ENCODE data around the gene MDN1. TPM values are rescaled to one million over a fixed set of nuclear protein-coding genes. Genes with fewer than 3 reads are reported as not detected.

Gene MDN1
- total RNA-seq, 2 experiments from 2014 or later: 48.6 to 62.3 TPM

GRCh38 chr6:89776583-89777233 is 42.9 kb downstream of the MDN1 start:
- Histone ChIP-seq H3K4me1 (ENCODE audit: insufficient read depth, low read length, poor library complexity, severe bottlenecking) (no peaks in the 10 kb centered on the region), H3K4me3 (ENCODE audit: low read depth, low read length, poor library complexity, severe bottlenecking) (no peak overlapping the region), H3K9me2 (ENCODE audit: insufficient read depth, low read length) (no peaks in the 10 kb centered on the region), H3K9me3 (ENCODE audit: low read length) (peaks cover 8% of the 10 kb centered on the region; the same call in 1 of the 2 replicates), H3K4me2 (ENCODE audit: low read length) (no peak overlapping the region), H2AFZ (ENCODE audit: low read length) (no peak overlapping the region), H4K20me1 (ENCODE audit: insufficient read depth, low read length) (no peaks in the 10 kb centered on the region), H3K27ac (ENCODE audit: low read depth, low read length, poor library complexity, severe bottlenecking) (no peak overlapping the region), H3K36me3 (ENCODE audit: insufficient read depth, low read length) (peaks cover 97% of the 10 kb centered on the region), H3K79me2 (ENCODE audit: insufficient read depth, low read depth, low read length) (no peaks in the 10 kb centered on the region)
- BruUV-seq (replicated peaks): no TSS peak
- intact Hi-C loops (cut with micrococcal nuclease; ENCODE audit: unreplicated experiment): loop anchor here (10.0 kb wide), 1 partner anchor 342 kb away; the partner anchor contains the start of gene ANKRD6
- CTCF ChIA-PET (ENCODE audit: unreplicated experiment): no interaction called here
- DNase-seq (ENCODE audit: low spot score): no peak
- POLR2A ChIA-PET: interaction anchor here (0.6 kb wide), 1 partner anchor 40 kb away, joined by 3 read pairs; no protein-coding TSS in a partner anchor
- TF ChIP-seq, protein P1, sequence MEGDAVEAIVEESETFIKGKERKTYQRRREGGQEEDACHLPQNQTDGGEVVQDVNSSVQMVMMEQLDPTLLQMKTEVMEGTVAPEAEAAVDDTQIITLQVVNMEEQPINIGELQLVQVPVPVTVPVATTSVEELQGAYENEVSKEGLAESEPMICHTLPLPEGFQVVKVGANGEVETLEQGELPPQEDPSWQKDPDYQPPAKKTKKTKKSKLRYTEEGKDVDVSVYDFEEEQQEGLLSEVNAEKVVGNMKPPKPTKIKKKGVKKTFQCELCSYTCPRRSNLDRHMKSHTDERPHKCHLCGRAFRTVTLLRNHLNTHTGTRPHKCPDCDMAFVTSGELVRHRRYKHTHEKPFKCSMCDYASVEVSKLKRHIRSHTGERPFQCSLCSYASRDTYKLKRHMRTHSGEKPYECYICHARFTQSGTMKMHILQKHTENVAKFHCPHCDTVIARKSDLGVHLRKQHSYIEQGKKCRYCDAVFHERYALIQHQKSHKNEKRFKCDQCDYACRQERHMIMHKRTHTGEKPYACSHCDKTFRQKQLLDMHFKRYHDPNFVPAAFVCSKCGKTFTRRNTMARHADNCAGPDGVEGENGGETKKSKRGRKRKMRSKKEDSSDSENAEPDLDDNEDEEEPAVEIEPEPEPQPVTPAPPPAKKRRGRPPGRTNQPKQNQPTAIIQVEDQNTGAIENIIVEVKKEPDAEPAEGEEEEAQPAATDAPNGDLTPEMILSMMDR (conservative IDR thresholded peaks at IDR 0.05; ENCODE audit: low read length): no peak
- TF ChIP-seq EZH2phosphoT487 (IDR thresholded peaks at IDR 0.05; ENCODE audit: borderline replicate concordance, low read depth, low read length): no peak

DNA sequence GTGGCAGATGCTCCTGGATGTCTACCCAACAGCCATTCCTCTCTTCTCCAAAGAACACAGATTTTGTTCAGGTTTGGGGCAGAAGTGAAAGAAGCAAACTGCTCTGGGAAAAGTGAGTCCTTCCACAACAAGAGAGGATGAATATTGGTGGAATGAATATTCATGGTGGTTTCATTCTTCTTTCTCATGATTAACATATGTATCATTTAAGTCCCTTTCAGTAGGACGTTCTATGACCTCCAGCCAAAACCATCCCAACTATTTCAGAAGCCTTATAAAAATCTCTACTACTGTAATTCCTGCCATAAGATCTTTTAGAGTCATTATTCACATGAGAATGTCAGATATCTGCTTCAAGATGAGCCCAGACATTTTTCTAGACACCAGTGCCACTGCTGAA is 44.4 kb downstream of the MDN1 start:
- H3K27ac ChIP-seq (ENCODE audit: low read depth, low read length, poor library complexity, severe bottlenecking): no peak overlapping the region
- no TSS peak for BruUV-seq (replicated peaks)
- H2AFZ ChIP-seq (ENCODE audit: low read length): no peak overlapping the region
- H3K4me2 ChIP-seq (ENCODE audit: low read length): no peak overlapping the region
- TF ChIP-seq, protein P1 (conservative IDR thresholded peaks at IDR 0.05; ENCODE audit: low read length): no peak
- no peak for TF ChIP-seq EZH2phosphoT487 (IDR thresholded peaks at IDR 0.05; ENCODE audit: borderline replicate concordance, low read depth, low read length)
- POLR2A ChIA-PET: interaction anchor here (0.5 kb wide), 1 partner anchor 10 kb away, joined by 4 read pairs; no protein-coding TSS in a partner anchor
- CTCF ChIA-PET (ENCODE audit: unreplicated experiment): no interaction called here
- H3K79me2 ChIP-seq (ENCODE audit: insufficient read depth, low read depth, low read length): no peaks in the 10 kb centered on the region
- no peak for DNase-seq (ENCODE audit: low spot score)
- H4K20me1 ChIP-seq (ENCODE audit: insufficient read depth, low read length): no peaks in the 10 kb centered on the region
- peaks cover 8% of the 10 kb centered on the region; the same call in 1 of the 2 replicates for H3K9me3 ChIP-seq (ENCODE audit: low read length)
- no peaks in the 10 kb centered on the region for H3K9me2 ChIP-seq (ENCODE audit: insufficient read depth, low read length)
- H3K4me3 ChIP-seq (ENCODE audit: low read depth, low read length, poor library complexity, severe bottlenecking): no peak overlapping the region
- peaks cover 98% of the 10 kb centered on the region for H3K36me3 ChIP-seq (ENCODE audit: insufficient read depth, low read length)
- no peaks in the 10 kb centered on the region for H3K4me1 ChIP-seq (ENCODE audit: insufficient read depth, low read length, poor library complexity, severe bottlenecking)
- intact Hi-C loops (cut with micrococcal nuclease; ENCODE audit: unreplicated experiment): loop anchor here (10.0 kb wide), 1 partner anchor 340 kb away; the partner anchor contains the start of gene ANKRD6

DNA sequence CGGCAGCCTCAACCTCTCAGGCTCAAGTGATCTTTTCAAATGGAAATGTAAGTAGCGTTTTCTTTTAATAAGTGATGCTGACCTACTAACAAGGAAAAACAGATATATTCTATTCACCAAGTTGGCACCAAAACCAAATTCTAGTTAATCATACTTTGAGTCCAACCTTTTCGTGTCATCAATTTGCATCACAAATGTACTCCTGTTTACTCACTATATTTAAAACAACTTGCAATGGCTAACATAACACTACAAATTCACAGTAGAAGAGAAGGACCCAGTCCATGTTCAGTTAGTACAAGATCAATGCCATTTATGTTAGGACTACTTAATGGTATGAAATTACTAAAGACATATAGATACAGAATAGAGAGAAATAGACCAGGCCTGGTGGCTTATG is 50.0 kb downstream of the MDN1 start:
- Histone ChIP-seq H3K27ac (ENCODE audit: low read depth, low read length, poor library complexity, severe bottlenecking) (no peak overlapping the region), H3K79me2 (ENCODE audit: insufficient read depth, low read depth, low read length) (no peaks in the 10 kb centered on the region), H3K9me3 (ENCODE audit: low read length) (no peaks in the 10 kb centered on the region), H3K9me2 (ENCODE audit: insufficient read depth, low read length) (no peaks in the 10 kb centered on the region), H4K20me1 (ENCODE audit: insufficient read depth, low read length) (no peaks in the 10 kb centered on the region), H3K4me3 (ENCODE audit: low read depth, low read length, poor library complexity, severe bottlenecking) (no peak overlapping the region), H3K4me1 (ENCODE audit: insufficient read depth, low read length, poor library complexity, severe bottlenecking) (no peaks in the 10 kb centered on the region), H3K36me3 (ENCODE audit: insufficient read depth, low read length) (peaks cover 89% of the 10 kb centered on the region), H2AFZ (ENCODE audit: low read length) (no peak overlapping the region), H3K4me2 (ENCODE audit: low read length) (no peak overlapping the region)
- DNase-seq (ENCODE audit: low spot score): no peak
- CTCF ChIA-PET (ENCODE audit: unreplicated experiment): no interaction called here
- TSS peak; percentile 2 for BruUV-seq (replicated peaks)
- POLR2A ChIA-PET: no interaction called here
- TF ChIP-seq EZH2phosphoT487 (IDR thresholded peaks at IDR 0.05; ENCODE audit: borderline replicate concordance, low read depth, low read length): no peak
- TF ChIP-seq, protein P1 (conservative IDR thresholded peaks at IDR 0.05; ENCODE audit: low read length): no peak
- intact Hi-C loops (cut with micrococcal nuclease; ENCODE audit: unreplicated experiment): no loop called here

Measured in OCI-LY7 (cell line).